Measurements from ENCODE around the gene RBM48. TPM values are rescaled to one million over a fixed set of nuclear protein-coding genes. Genes with fewer than 3 reads are reported as not detected.

The RBM48 gene
- total RNA-seq, 1 experiment from 2014 or later, result 14.6 TPM

DNA sequence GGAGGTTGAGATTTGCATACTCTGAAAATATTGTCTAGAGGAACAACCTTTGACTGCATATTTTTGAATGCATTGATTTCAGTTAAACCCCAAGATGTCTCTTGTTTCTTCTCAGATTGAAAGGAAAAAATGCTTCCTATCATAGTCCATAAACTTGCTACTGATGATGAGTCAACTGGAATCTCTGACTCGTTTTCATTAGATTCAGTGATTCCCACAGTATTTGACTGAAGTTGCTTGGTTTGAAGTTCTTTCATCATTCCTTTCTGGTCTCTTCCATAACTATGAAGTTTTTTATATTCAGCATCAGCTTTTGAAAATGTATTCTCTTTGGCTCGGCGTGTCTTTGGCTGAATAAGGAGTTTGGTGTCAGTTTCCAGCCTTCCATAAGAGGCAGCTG lies 11.0 kb upstream of the RBM48 start:
- ATAC-seq (no peak), DNase-seq (ENCODE audit: low read depth, low spot score) (no peak)
- Histone ChIP-seq H3K9me2 (ENCODE audit: insufficient read depth) (no peaks in the 10 kb centered on the region), H3K4me1 (ENCODE audit: control insufficient read depth in 1 of 2, insufficient read depth in 2 of 2, low read length in 2 of 2) (peaks cover 0 to 3% of the 10 kb centered on the region in 2 experiments; a peak in 1 of 4 replicates), H3K9me3 (ENCODE audit: control insufficient read depth in 1 of 2, insufficient read depth in 1 of 2, low read depth in 1 of 2, low read length in 2 of 2) (no peaks in the 10 kb centered on the region), H3K36me3 (ENCODE audit: control insufficient read depth in 1 of 2, insufficient read depth in 2 of 2, low read length in 2 of 2) (peaks cover 0 to 6% of the 10 kb centered on the region in 2 experiments; a peak in 1 of 4 replicates), H4K20me1 (ENCODE audit: insufficient read depth) (no peaks in the 10 kb centered on the region), H3K4me2 (ENCODE audit: low read length) (no peak overlapping the region), H3K4me3 (replicated peaks in 1 of 2; ENCODE audit: low read depth in 1 of 2, low read length in 2 of 2) (no peak overlapping the region), H3K27ac (ENCODE audit: low read depth, low read length) (no peak overlapping the region), H3K9ac (ENCODE audit: low read length) (no peak overlapping the region), H2AFZ (ENCODE audit: low read depth, low read length, poor library complexity, severe bottlenecking) (no peak overlapping the region), H3K79me2 (ENCODE audit: insufficient read depth, low read length) (no peaks in the 10 kb centered on the region), H3K27me3 (ENCODE audit: insufficient read depth, low read length) (no peaks in the 10 kb centered on the region)
- intact Hi-C loops (cut with micrococcal nuclease), result no loop called here
- ChIA-PET POLR2A (no interaction called here), CTCF (interaction anchor here (1.0 kb wide), 1 partner anchor 11 kb away, joined by 3 read pairs; the partner anchor contains the start of gene RBM48), RAD21 (ENCODE audit: low non-redundant PET in 1 of 2, low total read pairs in 2 of 2, uncharacterized antibody in 2 of 2, unreplicated experiment in 2 of 2) (no interaction called here)
- BruUV-seq (replicated peaks), result TSS peak; percentile 34
- TF ChIP-seq EZH2phosphoT487 (IDR thresholded peaks at IDR 0.05; ENCODE audit: borderline replicate concordance) (no peak), FOSL1 (IDR thresholded peaks at IDR 0.05; ENCODE audit: low read depth) (peak; percentile 58), JUND (IDR thresholded peaks at IDR 0.05) (peak; percentile 32; the same call in 1 of the 2 replicates)

DNA sequence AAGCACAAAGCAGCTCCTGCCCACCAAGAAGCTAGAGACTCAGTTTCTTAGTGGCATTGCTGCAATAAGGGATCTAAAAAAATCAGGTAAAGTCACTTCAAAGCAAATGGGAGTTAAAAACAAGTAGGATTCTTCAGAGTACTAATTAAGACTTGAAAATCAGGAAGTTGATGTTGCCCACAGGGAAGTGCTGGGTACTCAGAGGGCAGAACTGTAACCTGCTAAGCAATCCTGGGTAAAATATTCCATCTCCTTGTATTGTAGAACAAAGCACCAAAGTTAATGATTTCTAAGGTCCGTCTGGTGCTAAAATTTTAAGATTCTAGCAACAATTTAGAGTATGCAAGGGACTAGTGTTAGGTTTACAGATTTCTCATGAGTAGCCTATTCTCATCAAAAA lies 8.6 kb upstream of the RBM48 start:
- H3K27me3 ChIP-seq (ENCODE audit: insufficient read depth, low read length), result no peaks in the 10 kb centered on the region
- H4K20me1 ChIP-seq (ENCODE audit: insufficient read depth), result no peaks in the 10 kb centered on the region
- no TSS peak for BruUV-seq (replicated peaks)
- TF ChIP-seq SIN3A (IDR thresholded peaks at IDR 0.05; ENCODE audit: low read depth) (no peak), EZH2phosphoT487 (IDR thresholded peaks at IDR 0.05; ENCODE audit: borderline replicate concordance) (no peak), ZNF274 (IDR thresholded peaks at IDR 0.05; ENCODE audit: low read depth, low read length) (no peak), POLR2A (IDR thresholded peaks at IDR 0.05; ENCODE audit: borderline replicate concordance, extremely low read depth, insufficient read depth, insufficient read length) (no peak)
- H3K4me1 ChIP-seq (ENCODE audit: control insufficient read depth in 1 of 2, insufficient read depth in 2 of 2, low read length in 2 of 2), result peaks cover 0 to 3% of the 10 kb centered on the region in 2 experiments; a peak in 1 of 4 replicates
- H3K36me3 ChIP-seq (ENCODE audit: control insufficient read depth in 1 of 2, insufficient read depth in 2 of 2, low read length in 2 of 2), result peaks cover 0 to 6% of the 10 kb centered on the region in 2 experiments; a peak in 1 of 4 replicates
- intact Hi-C loops (cut with micrococcal nuclease), result no loop called here
- no peak overlapping the region for H3K27ac ChIP-seq (ENCODE audit: low read depth, low read length)
- H3K4me3 ChIP-seq (replicated peaks in 1 of 2; ENCODE audit: low read depth in 1 of 2, low read length in 2 of 2), result no peak overlapping the region
- no peak for ATAC-seq
- ChIA-PET CTCF (interaction anchor here (1.6 kb wide), 1 partner anchor 59 kb away, joined by 4 read pairs; no protein-coding TSS in a partner anchor), RAD21 (ENCODE audit: low non-redundant PET in 1 of 2, low total read pairs in 2 of 2, uncharacterized antibody in 2 of 2, unreplicated experiment in 2 of 2) (no interaction called here), POLR2A (no interaction called here)
- no peak for DNase-seq (ENCODE audit: low read depth, low spot score)
- H3K9me2 ChIP-seq (ENCODE audit: insufficient read depth), result no peaks in the 10 kb centered on the region
- no peaks in the 10 kb centered on the region for H3K9me3 ChIP-seq (ENCODE audit: control insufficient read depth in 1 of 2, insufficient read depth in 1 of 2, low read depth in 1 of 2, low read length in 2 of 2)
- H2AFZ ChIP-seq (ENCODE audit: low read depth, low read length, poor library complexity, severe bottlenecking), result no peak overlapping the region
- no peaks in the 10 kb centered on the region; the same call in 1 of the 2 replicates for H3K79me2 ChIP-seq (ENCODE audit: insufficient read depth, low read length)
- no peak overlapping the region for H3K4me2 ChIP-seq (ENCODE audit: low read length)
- H3K9ac ChIP-seq (ENCODE audit: low read length), result no peak overlapping the region

Data from HCT116 (cell line).